GM21367 (cell line): Measurements from ENCODE around the gene NPAS2.

Source experiments
- ATAC-seq: cut with Tn5 transposase; IDR thresholded peaks from one replicate; pipeline ENCODE4 v1.9.1; 2021; ENCODE audit not compliant: unreplicated experiment

NPAS2 gene

DNA sequence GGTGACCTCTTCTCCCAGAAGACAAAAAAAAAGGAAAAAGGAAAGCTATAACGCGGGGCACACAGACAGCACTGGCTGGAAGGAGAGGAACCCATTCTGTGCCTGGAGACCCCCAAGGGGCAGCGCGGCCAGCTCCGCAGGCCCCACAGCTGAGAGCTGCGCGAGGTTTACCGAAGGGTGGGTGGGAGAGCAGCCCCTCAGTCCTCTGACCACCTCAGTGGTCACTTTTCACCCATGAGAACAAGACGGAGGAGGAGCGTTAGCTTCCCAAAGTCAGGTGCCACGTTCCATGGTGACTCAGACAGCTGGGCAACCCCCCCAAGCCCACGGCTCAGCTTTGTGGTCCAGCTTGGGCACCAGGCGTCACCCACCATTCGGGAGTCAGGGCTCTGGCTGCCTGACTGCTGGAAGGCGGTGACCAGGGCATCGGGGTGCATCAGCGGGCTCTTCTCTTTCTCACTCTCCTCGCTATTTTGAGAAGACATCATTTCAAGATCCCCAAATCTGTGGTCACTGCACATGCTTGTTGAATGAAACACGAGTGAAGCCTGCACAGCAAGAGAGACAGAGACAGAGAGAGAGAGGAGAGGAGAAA lies 217.3 kb downstream of the NPAS2 start:
- ATAC-seq, result no peak

DNA sequence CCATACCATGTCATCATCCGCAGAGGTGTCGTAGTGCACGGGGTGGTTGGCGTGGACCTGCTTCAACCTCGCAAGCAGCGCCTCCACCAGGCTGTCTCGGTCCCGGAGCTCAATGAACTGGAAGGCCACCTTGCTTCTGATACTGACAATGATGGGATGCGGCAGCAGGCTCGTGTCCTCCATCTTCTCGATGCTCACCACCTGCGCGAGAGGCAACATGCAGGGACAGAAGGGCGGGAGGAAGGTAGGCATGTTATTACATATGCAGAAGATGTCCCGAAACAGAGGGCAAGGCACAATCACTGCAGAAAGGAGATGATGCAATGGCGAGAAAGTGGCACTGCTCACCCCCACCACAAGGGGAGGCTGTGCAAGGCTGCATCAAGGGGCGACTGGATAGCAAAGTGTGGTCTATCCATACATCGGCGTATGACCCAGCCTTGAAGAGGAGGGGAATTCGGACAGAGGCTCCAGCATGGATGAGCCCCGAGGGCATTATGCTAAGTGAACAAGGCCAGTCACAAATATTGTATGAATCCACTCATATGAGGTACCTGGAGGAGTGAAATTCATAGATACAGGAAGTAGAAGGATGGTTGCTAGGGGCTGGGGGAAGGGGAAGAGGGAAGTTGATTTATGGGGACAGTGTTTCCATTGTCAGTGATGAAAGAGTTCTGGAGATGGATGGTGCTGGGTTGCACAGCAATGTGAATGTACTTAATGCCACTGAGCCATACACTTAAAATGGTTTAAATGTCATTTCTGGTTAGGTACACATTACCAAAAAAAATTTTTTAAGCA lies 218.7 kb downstream of the NPAS2 start:
- no peak for ATAC-seq

DNA sequence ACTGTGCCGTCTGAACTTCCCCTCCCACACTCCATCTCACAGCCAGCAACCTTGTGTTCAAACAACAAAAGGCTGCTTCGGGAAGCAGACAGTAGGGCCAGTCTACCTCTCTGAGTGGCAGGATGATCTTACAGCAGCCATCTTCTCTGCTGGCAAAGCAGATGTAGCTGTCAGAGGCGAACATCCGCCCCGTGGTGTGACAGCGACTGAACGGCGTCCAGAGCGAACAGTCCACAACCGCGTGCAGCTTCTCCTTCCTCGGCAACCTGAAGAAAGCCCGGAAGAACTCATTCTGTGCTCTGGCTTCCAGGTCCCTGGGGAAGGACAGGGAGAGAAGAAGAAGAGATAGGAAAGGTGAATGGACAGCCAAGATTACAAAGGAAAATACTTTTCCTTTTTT lies 220.1 kb downstream of the NPAS2 start:
- ATAC-seq, result no peak

DNA sequence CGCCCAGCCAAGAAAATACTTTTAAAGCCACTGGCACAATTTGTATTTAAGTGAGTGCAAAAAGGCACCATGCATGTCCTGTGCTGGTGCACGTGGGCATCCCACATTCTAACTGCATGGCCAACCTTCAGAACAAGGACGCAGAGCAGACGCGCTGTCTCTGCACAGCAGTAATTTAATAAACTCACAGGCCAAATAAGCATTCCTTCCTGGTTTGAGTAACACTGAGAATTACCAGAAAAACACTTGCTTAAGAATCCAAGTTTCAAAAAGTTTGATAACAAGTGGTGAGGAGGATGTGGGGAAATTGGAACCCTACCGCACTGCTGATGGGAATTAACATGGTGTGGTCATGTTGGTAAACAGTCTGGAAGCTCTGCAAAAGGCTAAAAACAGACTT lies 220.8 kb downstream of the NPAS2 start:
- no peak for ATAC-seq

DNA sequence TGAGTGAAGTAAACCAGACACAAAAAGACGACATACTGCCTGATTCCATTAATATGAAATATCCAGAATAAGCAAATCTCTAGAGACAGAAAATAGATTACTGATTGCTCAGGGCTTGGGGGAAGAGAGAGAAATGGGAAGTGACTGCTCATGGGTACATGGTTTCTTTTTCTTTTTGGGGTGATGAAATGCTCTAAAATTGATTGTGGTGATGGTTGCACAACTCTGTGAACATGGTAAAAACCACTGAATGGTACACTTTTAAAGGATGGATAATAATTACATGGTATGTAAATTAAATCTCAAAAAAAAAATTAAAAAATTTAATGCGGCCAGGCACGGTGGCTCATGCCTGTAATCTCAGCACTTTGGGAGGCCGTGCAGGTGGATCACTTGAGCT lies 221.5 kb downstream of the NPAS2 start:
- ATAC-seq, result no peak

DNA sequence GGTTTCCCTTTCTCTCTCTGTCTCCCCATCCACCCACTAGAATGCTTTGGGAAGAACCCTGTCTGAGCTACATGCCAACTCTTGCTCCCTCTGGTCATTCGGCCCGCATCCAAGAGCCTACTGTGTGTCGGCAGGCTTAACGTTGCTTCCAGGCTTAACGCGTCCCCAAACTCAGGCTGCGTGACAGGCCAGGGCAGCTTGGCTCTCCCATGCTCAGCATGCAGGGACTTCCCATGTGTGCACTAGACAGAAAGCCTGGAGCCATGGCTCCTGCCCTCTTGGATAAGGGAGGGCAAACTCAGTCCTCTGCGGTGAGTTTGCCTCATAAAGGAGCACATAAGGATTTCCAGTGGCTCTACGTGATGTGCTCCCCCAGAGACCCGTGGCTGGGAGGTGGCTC lies 225.4 kb downstream of the NPAS2 start:
- no peak for ATAC-seq
